Neural cell (in vitro differentiated cells): ENCODE measurements around the gene CEP128. TPM values are rescaled to one million over a fixed set of nuclear protein-coding genes. Genes with fewer than 3 reads are reported as not detected.

Experiments used
- H2AFZ ChIP-seq: fragments of 200-600, 300-800 bp; sonication (generic), shearing (Covaris generic); 2 replicates; pipeline ENCODE4 v1.6.0; 2014; ENCODE audit warnings: low read depth, mild to moderate bottlenecking, antibody characterized with exemption, low read length, moderate library complexity
- H3F3A ChIP-seq: fragments of 200-600 bp; shearing (Covaris generic); 2 replicates; pipeline ENCODE4 v1.6.1; 2016; ENCODE audit warnings: mild to moderate bottlenecking, moderate library complexity, mixed read lengths, antibody characterized with exemption, low read length; ENCODE audit not compliant: insufficient read depth, poor library complexity, severe bottlenecking
- H3K27ac ChIP-seq: fragments of 200-600, 300-800 bp; sonication (generic), shearing (Covaris generic); 2 replicates; pipeline ENCODE4 v1.5.1; 2014; ENCODE audit warnings: mild to moderate bottlenecking, low read length, moderate library complexity
- H3K27me3 ChIP-seq: fragments of 300-800, 200-600 bp; sonication (generic), shearing (Covaris generic); 2 replicates; pipeline ENCODE4 v1.6.0; 2014; ENCODE audit warnings: mild to moderate bottlenecking, low read depth, low read length, moderate library complexity; ENCODE audit not compliant: insufficient read depth
- H3K36me3 ChIP-seq: fragments of 300-800, 200-600 bp; sonication (generic), shearing (Covaris generic); 2 replicates; pipeline ENCODE4 v1.5.1; 2014; ENCODE audit warnings: mild to moderate bottlenecking, antibody characterized with exemption, low read length, moderate library complexity; ENCODE audit not compliant: insufficient read depth
- H3K4me2 ChIP-seq: fragments of 300-800, 200-600 bp; sonication (generic), shearing (Covaris generic); 2 replicates; pipeline ENCODE4 v1.6.0; 2014; ENCODE audit warnings: mild to moderate bottlenecking, low read length
- H3K4me3 ChIP-seq: fragments of 300-800, 200-600 bp; sonication (generic), shearing (Covaris generic); 2 replicates; pipeline ENCODE4 v1.5.1; 2014; ENCODE audit warnings: mild to moderate bottlenecking, low read length, moderate library complexity
- H3K79me2 ChIP-seq: fragments of 200-600 bp; shearing (Covaris generic); replicated peaks from 2 replicates; pipeline ENCODE4 v1.6.0; 2014; ENCODE audit warnings: mild to moderate bottlenecking, low read length, moderate library complexity; ENCODE audit not compliant: insufficient read depth
- H3K9ac ChIP-seq: fragments of 300-800, 200-600 bp; sonication (generic), shearing (Covaris generic); 2 replicates; pipeline ENCODE4 v1.6.1; 2016; ENCODE audit warnings: mild to moderate bottlenecking, low read length, mixed read lengths
- H3K9me2 ChIP-seq: fragments of 200-600 bp; shearing (Covaris generic); 2 replicates; pipeline ENCODE4 v1.6.1; 2016; ENCODE audit warnings: mild to moderate bottlenecking, low read length, mixed read lengths; ENCODE audit not compliant: insufficient read depth
- H3K9me3 ChIP-seq: fragments of 200-600, 300-800 bp; sonication (generic), shearing (Covaris generic); 2 replicates; pipeline ENCODE4 v1.6.1; 2016; ENCODE audit warnings: mild to moderate bottlenecking, mixed run types, low read length, moderate library complexity, mixed read lengths
- H4K20me1 ChIP-seq: fragments of 200-600 bp; shearing (Covaris generic); 2 replicates; pipeline ENCODE4 v1.6.1; 2016; ENCODE audit warnings: mild to moderate bottlenecking, mixed run types; ENCODE audit not compliant: insufficient read depth
- EP300 ChIP-seq: fragments of 450-650 bp; conservative IDR thresholded peaks from 2 replicates; pipeline ENCODE4 v1.6.1; 2014; ENCODE audit warnings: antibody characterized with exemption, mild to moderate bottlenecking, moderate library complexity; ENCODE audit not compliant: poor library complexity, severe bottlenecking
- EZH2 ChIP-seq: fragments of 200-600, 300-800 bp; shearing (Covaris generic), sonication (generic); IDR thresholded peaks from 2 replicates; pipeline ENCODE4 v1.6.1; 2014; ENCODE audit warnings: antibody characterized with exemption, low read length, borderline replicate concordance, mild to moderate bottlenecking; ENCODE audit not compliant: insufficient read depth, poor library complexity, severe bottlenecking
- MXI1 ChIP-seq: fragments of 450-650 bp; conservative IDR thresholded peaks from 2 replicates; pipeline ENCODE4 v1.6.1; 2014; ENCODE audit warnings: antibody characterized with exemption, mild to moderate bottlenecking; ENCODE audit not compliant: poor library complexity, severe bottlenecking
- POLR2AphosphoS5 ChIP-seq: IDR thresholded peaks from 2 replicates; pipeline ENCODE4 v1.6.1; 2012
- RAD21 ChIP-seq: fragments of 450-650 bp; conservative IDR thresholded peaks from 2 replicates; pipeline ENCODE4 v1.6.1; 2014; ENCODE audit warnings: antibody characterized with exemption, mild to moderate bottlenecking, moderate library complexity
- SMC3 ChIP-seq: fragments of 450-650 bp; conservative IDR thresholded peaks from 2 replicates; pipeline ENCODE4 v1.6.1; 2014; ENCODE audit warnings: antibody characterized with exemption, mild to moderate bottlenecking, moderate library complexity; ENCODE audit not compliant: poor library complexity
- TAF1 ChIP-seq: IDR thresholded peaks from 2 replicates; pipeline ENCODE4 v1.6.1; 2012; ENCODE audit warnings: low read depth
- polyA plus RNA-seq: library from polyadenylated mRNA; depleted of rRNA; stranded (reverse); fragments of >200 nt; gene quantifications from 2 replicates; pipeline ENCODE4 v1.2.3, GENCODE V29; 2014
- TF ChIP-seq, protein P1 (sequence below): fragments of 450-650 bp; IDR thresholded peaks from 2 replicates; pipeline ENCODE4 v1.5.1; 2014; ENCODE audit warnings: antibody characterized with exemption, mild to moderate bottlenecking, moderate library complexity; ENCODE audit not compliant: poor library complexity, severe bottlenecking
- TF ChIP-seq, protein P2 (sequence below): IDR thresholded peaks from 2 replicates; pipeline ENCODE4 v1.6.1; 2012; ENCODE audit warnings: borderline replicate concordance

CEP128 gene
- polyA plus RNA-seq, 1 donor from 2014 or later = 5.5 TPM

DNA sequence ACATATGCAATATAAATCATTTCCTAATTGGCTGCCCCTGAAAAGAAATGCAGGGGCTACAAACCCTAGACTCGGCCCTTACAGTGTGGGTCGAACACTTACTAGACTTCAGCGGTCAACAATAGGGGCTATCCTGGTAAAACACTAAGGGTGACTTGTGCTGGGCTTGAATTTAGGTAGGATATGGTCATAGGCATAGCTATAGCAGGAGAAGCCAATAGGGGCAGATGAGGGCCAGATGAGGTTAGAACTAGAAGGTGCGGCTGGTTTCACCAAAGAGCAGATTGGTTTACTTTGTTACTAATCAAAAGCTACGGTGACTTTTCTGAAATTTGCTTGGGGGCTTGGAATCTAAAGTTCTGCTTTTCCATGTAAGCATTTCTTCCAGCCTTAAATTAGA is 447.9 kb downstream of the CEP128 start:
- Histone ChIP-seq H3K4me2 (no peak overlapping the region), H3F3A (no peaks in the 10 kb centered on the region), H3K27me3 (no peaks in the 10 kb centered on the region), H3K36me3 (no peaks in the 10 kb centered on the region), H3K27ac (no peak overlapping the region), H3K9ac (no peak overlapping the region), H3K9me3 (no peaks in the 10 kb centered on the region), H2AFZ (no peak overlapping the region), H4K20me1 (no peaks in the 10 kb centered on the region), H3K79me2 (no peaks in the 10 kb centered on the region), H3K4me3 (no peak overlapping the region), H3K9me2 (no peaks in the 10 kb centered on the region)
- TF ChIP-seq, protein P1, sequence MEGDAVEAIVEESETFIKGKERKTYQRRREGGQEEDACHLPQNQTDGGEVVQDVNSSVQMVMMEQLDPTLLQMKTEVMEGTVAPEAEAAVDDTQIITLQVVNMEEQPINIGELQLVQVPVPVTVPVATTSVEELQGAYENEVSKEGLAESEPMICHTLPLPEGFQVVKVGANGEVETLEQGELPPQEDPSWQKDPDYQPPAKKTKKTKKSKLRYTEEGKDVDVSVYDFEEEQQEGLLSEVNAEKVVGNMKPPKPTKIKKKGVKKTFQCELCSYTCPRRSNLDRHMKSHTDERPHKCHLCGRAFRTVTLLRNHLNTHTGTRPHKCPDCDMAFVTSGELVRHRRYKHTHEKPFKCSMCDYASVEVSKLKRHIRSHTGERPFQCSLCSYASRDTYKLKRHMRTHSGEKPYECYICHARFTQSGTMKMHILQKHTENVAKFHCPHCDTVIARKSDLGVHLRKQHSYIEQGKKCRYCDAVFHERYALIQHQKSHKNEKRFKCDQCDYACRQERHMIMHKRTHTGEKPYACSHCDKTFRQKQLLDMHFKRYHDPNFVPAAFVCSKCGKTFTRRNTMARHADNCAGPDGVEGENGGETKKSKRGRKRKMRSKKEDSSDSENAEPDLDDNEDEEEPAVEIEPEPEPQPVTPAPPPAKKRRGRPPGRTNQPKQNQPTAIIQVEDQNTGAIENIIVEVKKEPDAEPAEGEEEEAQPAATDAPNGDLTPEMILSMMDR = no peak
- TF ChIP-seq SMC3 (no peak), EZH2 (no peak), MXI1 (no peak), EP300 (no peak), TAF1 (no peak), POLR2AphosphoS5 (no peak), RAD21 (no peak)
- TF ChIP-seq, protein P2, sequence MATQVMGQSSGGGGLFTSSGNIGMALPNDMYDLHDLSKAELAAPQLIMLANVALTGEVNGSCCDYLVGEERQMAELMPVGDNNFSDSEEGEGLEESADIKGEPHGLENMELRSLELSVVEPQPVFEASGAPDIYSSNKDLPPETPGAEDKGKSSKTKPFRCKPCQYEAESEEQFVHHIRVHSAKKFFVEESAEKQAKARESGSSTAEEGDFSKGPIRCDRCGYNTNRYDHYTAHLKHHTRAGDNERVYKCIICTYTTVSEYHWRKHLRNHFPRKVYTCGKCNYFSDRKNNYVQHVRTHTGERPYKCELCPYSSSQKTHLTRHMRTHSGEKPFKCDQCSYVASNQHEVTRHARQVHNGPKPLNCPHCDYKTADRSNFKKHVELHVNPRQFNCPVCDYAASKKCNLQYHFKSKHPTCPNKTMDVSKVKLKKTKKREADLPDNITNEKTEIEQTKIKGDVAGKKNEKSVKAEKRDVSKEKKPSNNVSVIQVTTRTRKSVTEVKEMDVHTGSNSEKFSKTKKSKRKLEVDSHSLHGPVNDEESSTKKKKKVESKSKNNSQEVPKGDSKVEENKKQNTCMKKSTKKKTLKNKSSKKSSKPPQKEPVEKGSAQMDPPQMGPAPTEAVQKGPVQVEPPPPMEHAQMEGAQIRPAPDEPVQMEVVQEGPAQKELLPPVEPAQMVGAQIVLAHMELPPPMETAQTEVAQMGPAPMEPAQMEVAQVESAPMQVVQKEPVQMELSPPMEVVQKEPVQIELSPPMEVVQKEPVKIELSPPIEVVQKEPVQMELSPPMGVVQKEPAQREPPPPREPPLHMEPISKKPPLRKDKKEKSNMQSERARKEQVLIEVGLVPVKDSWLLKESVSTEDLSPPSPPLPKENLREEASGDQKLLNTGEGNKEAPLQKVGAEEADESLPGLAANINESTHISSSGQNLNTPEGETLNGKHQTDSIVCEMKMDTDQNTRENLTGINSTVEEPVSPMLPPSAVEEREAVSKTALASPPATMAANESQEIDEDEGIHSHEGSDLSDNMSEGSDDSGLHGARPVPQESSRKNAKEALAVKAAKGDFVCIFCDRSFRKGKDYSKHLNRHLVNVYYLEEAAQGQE = no peak

DNA sequence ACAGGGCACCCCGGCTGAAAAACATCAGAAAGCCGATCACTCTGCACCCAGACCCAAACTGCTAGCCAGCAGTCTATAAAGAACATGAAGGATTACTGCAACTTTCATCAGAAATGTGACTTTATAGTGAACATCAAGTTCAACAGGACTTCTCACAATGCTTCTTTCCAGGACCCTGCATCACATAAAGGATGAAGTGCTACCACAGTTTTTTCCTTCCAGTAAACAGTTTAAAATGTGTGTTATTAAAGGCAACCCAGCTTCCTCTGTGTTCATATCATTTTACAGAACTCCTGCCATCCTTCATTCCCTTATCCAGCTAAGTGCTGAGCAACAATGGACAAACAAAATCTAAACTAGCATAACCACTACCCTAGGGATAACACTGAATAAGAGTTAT is 449.9 kb downstream of the CEP128 start:
- H3K4me2 ChIP-seq = no peak overlapping the region
- H3K36me3 ChIP-seq = no peaks in the 10 kb centered on the region
- no peaks in the 10 kb centered on the region for H3F3A ChIP-seq
- no peaks in the 10 kb centered on the region for H3K27me3 ChIP-seq
- H3K9me3 ChIP-seq = no peaks in the 10 kb centered on the region
- H4K20me1 ChIP-seq = no peaks in the 10 kb centered on the region
- no peak overlapping the region for H3K27ac ChIP-seq
- H3K9me2 ChIP-seq = no peaks in the 10 kb centered on the region
- H3K79me2 ChIP-seq = no peaks in the 10 kb centered on the region
- H2AFZ ChIP-seq = no peak overlapping the region
- no peak for TF ChIP-seq MXI1
- TF ChIP-seq POLR2AphosphoS5 = peak; percentile 19
- no peak for TF ChIP-seq EP300
- no peak for TF ChIP-seq SMC3
- TF ChIP-seq, protein P1 = no peak
- no peak overlapping the region for H3K9ac ChIP-seq
- no peak overlapping the region for H3K4me3 ChIP-seq
